HepG2 (cell line): ENCODE results near the gene CYP26A1. TPM values are rescaled to one million over a fixed set of nuclear protein-coding genes. Genes with fewer than 3 reads are reported as not detected.
A peak's percentile ranks its signal among the peaks of the same experiment; 100 is the strongest.

Experiments used
- ATAC-seq: fragments of 200-7000 bp; cut with Tn5 transposase; 3 replicates; pipeline ENCODE4 v1.9.1; 2020; ENCODE audit warnings: mild to moderate bottlenecking, moderate library complexity
- BruUV-seq: library from RNA; stranded (reverse); fragments of 400-500 nt; replicated peaks from 2 replicates; lab custom pipeline; 2021; lab: Mats Ljungman, UMichigan
- CTCF ChIA-PET: fragments of 300-600 bp; formaldehyde crosslinking; extraction: SDS; loops from one replicate; lab custom pipeline; 2021; ENCODE audit warnings: low total read pairs, inconsistent platforms, low intra/inter-chr PET ratio; lab: Yijun Ruan, JAX
- POLR2A ChIA-PET: fragments of 350-600 bp; sonication (Branson Sonifier 250); formaldehyde crosslinking; loops from one replicate; lab custom pipeline; 2020; ENCODE audit warnings: antibody characterized with exemption, inconsistent platforms; lab: Yijun Ruan, JAX
- DNase-seq: peaks from one replicate; pipeline ENCODE4 v3.0.0-alpha.2; 2015; ENCODE audit warnings: low spot score
- FAIRE-seq: peaks from 3 replicates; lab custom pipeline; 2011; peaks lifted over from hg19 to GRCh38; lab: Jason Lieb, UNC
- H2AFZ ChIP-seq: one replicate; pipeline ENCODE4 v1.6.1; 2011; ENCODE audit warnings: low read length, inconsistent platforms
- H3K27ac ChIP-seq: fragments of 300-600 bp; 3 replicates; pipeline ENCODE4 v1.8.0; 2011; ENCODE audit warnings: mixed run types, mild to moderate bottlenecking, mixed read lengths, low read length, inconsistent platforms; ENCODE audit not compliant: insufficient read depth; ENCODE audit errors: extremely low read length
- H3K27me3 ChIP-seq, 2 experiments: fragments of 200-600 bp in 1 of 2; 2 replicates in 1 of 2; 3 replicates in 1 of 2; pipeline versions ENCODE4 v1.6.0 to v1.8.0; 2011; ENCODE audit warnings: low read length in 2 of 2, mild to moderate bottlenecking in 2 of 2, moderate library complexity in 2 of 2, inconsistent platforms in 1 of 2; ENCODE audit not compliant: insufficient read depth in 2 of 2, control insufficient read depth in 1 of 2
- H3K36me3 ChIP-seq, 2 experiments: fragments of 200-600 bp in 1 of 2; replicated peaks in 1 of 2; 2 replicates in 1 of 2; 3 replicates in 1 of 2; pipeline versions ENCODE4 v1.5.1 to v1.8.0; 2011; ENCODE audit warnings: low read length in 2 of 2, inconsistent platforms in 1 of 2; ENCODE audit not compliant: insufficient read depth in 2 of 2, control insufficient read depth in 1 of 2
- H3K4me1 ChIP-seq: 2 replicates; pipeline ENCODE4 v1.5.1; 2012; ENCODE audit warnings: low read length, inconsistent platforms; ENCODE audit not compliant: insufficient read depth
- H3K4me2 ChIP-seq: 2 replicates; pipeline ENCODE4 v1.6.0; 2011; ENCODE audit warnings: low read depth, low read length, inconsistent platforms
- H3K4me3 ChIP-seq, 3 experiments: fragments of 200-600 bp in 1 of 3; sonication (generic), shearing (Covaris generic) in 1 of 3; replicated peaks in 1 of 3; 2 replicates each; pipeline ENCODE4 v1.5.1; 2011 to 2016; ENCODE audit warnings: low read length in 3 of 3, inconsistent platforms in 2 of 3, low read depth in 2 of 3, mild to moderate bottlenecking in 2 of 3, control low read depth in 1 of 3, mixed read lengths in 1 of 3; ENCODE audit not compliant: insufficient read depth in 1 of 3
- H3K79me2 ChIP-seq: one replicate; pipeline ENCODE4 v1.6.1; 2011; ENCODE audit warnings: low read length, inconsistent platforms; ENCODE audit not compliant: insufficient read depth
- H3K9ac ChIP-seq: 2 replicates; pipeline ENCODE4 v1.6.0; 2011; ENCODE audit warnings: mild to moderate bottlenecking, low read depth, low read length, inconsistent platforms; ENCODE audit not compliant: insufficient read depth
- H3K9me3 ChIP-seq: 2 replicates; pipeline ENCODE4 v1.5.1; 2012; ENCODE audit warnings: mild to moderate bottlenecking, low read length
- H4K20me1 ChIP-seq: 2 replicates; pipeline ENCODE4 v1.6.0; 2011; ENCODE audit warnings: inconsistent platforms, mild to moderate bottlenecking, low read length, moderate library complexity; ENCODE audit not compliant: insufficient read depth
- AGO1 ChIP-seq: fragments of 200-400 bp; formaldehyde crosslinking; IDR thresholded peaks from 2 replicates; pipeline ENCODE4 v1.6.1; 2017; ENCODE audit warnings: mild to moderate bottlenecking, low read depth, low read length, moderate library complexity; ENCODE audit not compliant: poor library complexity, severe bottlenecking
- KDM6A ChIP-seq: IDR thresholded peaks from 2 replicates; pipeline ENCODE4 v1.6.1; 2016; ENCODE audit warnings: low read depth
- MAFF ChIP-seq: IDR thresholded peaks from 2 replicates; pipeline ENCODE4 v1.6.1; 2011; ENCODE audit warnings: low read depth, low read length, improper control_type of control experiment
- MAFK ChIP-seq, 2 experiments: IDR thresholded peaks in 1 of 2; conservative IDR thresholded peaks in 1 of 2; 2 replicates each; pipeline ENCODE4 v1.6.1; 2011; ENCODE audit warnings: improper control_type of control experiment in 2 of 2, low read length in 2 of 2
- PAF1 ChIP-seq: IDR thresholded peaks from 2 replicates; pipeline ENCODE4 v1.6.1; 2016; ENCODE audit warnings: missing genetic modification reagents, missing compliant biosample characterization
- PHF8 ChIP-seq: sonication (generic); formaldehyde crosslinking; IDR thresholded peaks from 2 replicates; pipeline ENCODE4 v1.5.0; 2020; ENCODE audit warnings: missing genetic modification reagents
- RORA ChIP-seq: sonication (generic); formaldehyde crosslinking; IDR thresholded peaks from 2 replicates; pipeline ENCODE4 v1.5.0; 2020; ENCODE audit warnings: mild to moderate bottlenecking, missing genetic modification reagents, moderate library complexity
- SRF ChIP-seq: IDR thresholded peaks from 2 replicates; pipeline ENCODE4 v1.6.1; 2011; ENCODE audit warnings: mild to moderate bottlenecking, low read depth, low read length, moderate library complexity
- SYNCRIP ChIP-seq: fragments of 200-400 bp; formaldehyde crosslinking; IDR thresholded peaks from 2 replicates; pipeline ENCODE4 v1.6.1; 2018; ENCODE audit warnings: mild to moderate bottlenecking, low read depth, low read length; ENCODE audit not compliant: insufficient read depth
- ZMYM3 ChIP-seq: sonication (generic); formaldehyde crosslinking; IDR thresholded peaks from 2 replicates; pipeline ENCODE4 v1.5.1; 2020; ENCODE audit warnings: mild to moderate bottlenecking, missing genetic modification reagents
- ZNF589 ChIP-seq: sonication (generic); formaldehyde crosslinking; conservative IDR thresholded peaks from 2 replicates; pipeline ENCODE4 v1.8.0; 2022; ENCODE audit warnings: mild to moderate bottlenecking, moderate library complexity, missing genetic modification reagents
- WGBS: methylation state at CpG from one replicate; pipeline ENCODE4 v1.1.6; 2017; ENCODE audit warnings: low lambda C conversion rate; 5-methylcytosine and 5-hydroxymethylcytosine counted together
- in situ Hi-C: cut with HindIII; loops from 2 replicates; pipeline ENCODE4 v1.10.0; 2017; ENCODE audit warnings: low pct_unique_long_range_greater_than_20kb; ENCODE audit not compliant: extremely low pct_ligation_motif_present
- intact Hi-C: fragments of 100-400 bp; cut with micrococcal nuclease; formaldehyde crosslinking; loops from one replicate; pipeline ENCODE4 v1.10.0; 2022; ENCODE audit not compliant: unreplicated experiment
- polyA plus RNA-seq, 8 experiments: library from polyadenylated mRNA; depleted of rRNA in 3 of 8; stranded (reverse) in 7 of 8; unstranded in 1 of 8; fragments of >200 nt; fragmentation: Illumina TruSeq in 4 of 8; extraction: Trizol in 4 of 8; gene quantifications; 2 replicates each; pipeline versions ENCODE4 v1.2.1 to v1.2.3, GENCODE V29; 2011 to 2016; ENCODE audit warnings: low read depth in 4 of 8, missing spikeins in 1 of 8, mixed read lengths in 1 of 8; ENCODE audit not compliant: insufficient read depth in 1 of 8
- total RNA-seq, 5 experiments: library from RNA; depleted of rRNA; stranded (reverse); fragments of >200 nt; fragmentation: Illumina TruSeq; extraction: Trizol; gene quantifications; 2 replicates each; pipeline ENCODE4 v1.2.3, GENCODE V29; 2016; ENCODE audit warnings: low read depth in 1 of 5
- TF ChIP-seq, protein P1 (sequence below): sonication (generic); formaldehyde crosslinking; IDR thresholded peaks from 2 replicates; pipeline ENCODE4 v1.5.1; 2020; ENCODE audit warnings: missing genetic modification reagents, mild to moderate bottlenecking, borderline replicate concordance
- TF ChIP-seq, protein P2 (sequence below), 2 experiments: sonication (generic) in 1 of 2; formaldehyde crosslinking in 1 of 2; IDR thresholded peaks; 2 replicates each; pipeline versions ENCODE4 v1.4.0 to v1.6.1; 2016 to 2020; ENCODE audit warnings: borderline replicate concordance in 1 of 2, low read depth in 1 of 2, mild to moderate bottlenecking in 1 of 2, missing genetic modification reagents in 1 of 2

The CYP26A1 gene
- total and polyA plus RNA-seq, 2 of the 13 experiments (the other 11 are each of a cell fraction or from before 2014, with no cell fraction given), result 0.15 TPM; not detected in 1

DNA sequence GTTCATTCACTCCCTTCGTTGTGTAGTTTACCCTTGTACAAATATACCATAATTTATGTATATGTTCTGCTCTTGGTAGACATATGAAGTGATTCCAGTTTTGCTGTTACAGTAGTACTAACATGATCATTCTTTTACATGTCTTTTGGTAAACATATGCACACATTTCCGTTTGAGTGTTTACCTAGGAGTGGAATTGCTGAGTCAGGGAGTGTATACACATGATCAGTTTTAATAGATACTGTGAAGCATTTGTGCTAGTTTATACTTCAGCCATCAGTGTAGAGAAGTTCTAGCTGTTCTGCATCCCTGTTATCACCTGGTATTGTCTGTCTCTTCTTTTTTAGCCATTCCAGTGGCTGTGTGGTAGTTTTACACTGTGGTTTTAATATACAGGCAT lies 47.6 kb upstream of the CYP26A1 start:
- no TSS peak for BruUV-seq
- H3K4me2 ChIP-seq, result no peak overlapping the region

More for the DNA sequence above, 47.6 kb upstream of the CYP26A1 start:
- no peaks in the 10 kb centered on the region; a peak in 1 of 5 replicates for H3K36me3 ChIP-seq
- ChIA-PET CTCF (no interaction called here), POLR2A (no interaction called here)
- FAIRE-seq (no peak), DNase-seq (no peak), ATAC-seq (no peak)
- peaks cover 20% of the 10 kb centered on the region for H3K4me1 ChIP-seq
- H3K79me2 ChIP-seq, result no peaks in the 10 kb centered on the region
- H4K20me1 ChIP-seq, result no peaks in the 10 kb centered on the region
- in situ Hi-C loops, result no loop called here
- H3K27me3 ChIP-seq, result no peaks in the 10 kb centered on the region
- WGBS, result 58% methylated on average over 2 of the region's 2 CpGs
- H2AFZ ChIP-seq, result no peak overlapping the region
- H3K4me3 ChIP-seq, result no peak overlapping the region
- intact Hi-C loops, result loop anchor here (1.0 kb wide), 1 partner anchor 15 kb away; no protein-coding TSS in a partner anchor
- no peak overlapping the region for H3K27ac ChIP-seq
- no peak for TF ChIP-seq ZMYM3 (CRISPR knock-in tag)
- TF ChIP-seq, protein P1, sequence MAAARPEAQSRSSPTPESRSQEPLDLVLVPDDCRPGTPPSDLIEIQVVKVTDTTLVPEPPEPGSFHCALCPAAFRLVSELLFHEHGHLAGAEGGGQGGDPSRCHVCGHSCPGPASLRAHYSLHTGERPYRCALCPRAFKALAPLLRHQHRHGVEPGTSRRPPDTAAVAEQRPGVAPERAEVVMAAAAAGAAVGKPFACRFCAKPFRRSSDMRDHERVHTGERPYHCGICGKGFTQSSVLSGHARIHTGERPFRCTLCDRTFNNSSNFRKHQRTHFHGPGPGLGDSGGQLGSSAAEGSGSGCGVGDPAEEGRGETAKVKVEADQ, result no peak
- TF ChIP-seq PAF1 (CRISPR knock-in tag), result no peak
- no peak for TF ChIP-seq SRF
- TF ChIP-seq AGO1, result no peak
- TF ChIP-seq KDM6A (CRISPR knock-in tag), result no peak
- TF ChIP-seq RORA (CRISPR knock-in tag), result no peak
- TF ChIP-seq, protein P2, sequence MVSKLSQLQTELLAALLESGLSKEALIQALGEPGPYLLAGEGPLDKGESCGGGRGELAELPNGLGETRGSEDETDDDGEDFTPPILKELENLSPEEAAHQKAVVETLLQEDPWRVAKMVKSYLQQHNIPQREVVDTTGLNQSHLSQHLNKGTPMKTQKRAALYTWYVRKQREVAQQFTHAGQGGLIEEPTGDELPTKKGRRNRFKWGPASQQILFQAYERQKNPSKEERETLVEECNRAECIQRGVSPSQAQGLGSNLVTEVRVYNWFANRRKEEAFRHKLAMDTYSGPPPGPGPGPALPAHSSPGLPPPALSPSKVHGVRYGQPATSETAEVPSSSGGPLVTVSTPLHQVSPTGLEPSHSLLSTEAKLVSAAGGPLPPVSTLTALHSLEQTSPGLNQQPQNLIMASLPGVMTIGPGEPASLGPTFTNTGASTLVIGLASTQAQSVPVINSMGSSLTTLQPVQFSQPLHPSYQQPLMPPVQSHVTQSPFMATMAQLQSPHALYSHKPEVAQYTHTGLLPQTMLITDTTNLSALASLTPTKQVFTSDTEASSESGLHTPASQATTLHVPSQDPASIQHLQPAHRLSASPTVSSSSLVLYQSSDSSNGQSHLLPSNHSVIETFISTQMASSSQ (IDR thresholded peaks at IDR 0.05; ENCODE audit: low read depth), result no peak
- TF ChIP-seq, protein P2 (CRISPR knock-in tag; IDR thresholded peaks at IDR 0.05; ENCODE audit: borderline replicate concordance), result no peak
- TF ChIP-seq MAFK (conservative IDR thresholded peaks at IDR 0.05 in 1 of 2, IDR thresholded peaks at IDR 0.05 in 1 of 2; ENCODE audit: low read length in 2 of 2), result peak; percentile 78 to 90
- TF ChIP-seq MAFF, result peak; percentile 83
- no peak for TF ChIP-seq SYNCRIP
- no peak for TF ChIP-seq ZNF589 (CRISPR knock-in tag)
- no peak for TF ChIP-seq PHF8
- H3K9me3 ChIP-seq, result no peaks in the 10 kb centered on the region
- no peak overlapping the region for H3K9ac ChIP-seq
